BLaER1 treated with 17β-estradiol and CSF1 and Interleukin-3, amounts not matched to agents 10 nM and 100 nM (cell line): Measurements from ENCODE around the gene FBN3.

Experiments used
- H3K27ac ChIP-seq, 11 experiments: shearing (Covaris generic); formaldehyde crosslinking; 2 replicates each; pipeline ENCODE4 v1.8.1; 2022
- H3K27me3 ChIP-seq, 11 experiments: shearing (Covaris generic); formaldehyde crosslinking; 2 replicates each; pipeline ENCODE4 v1.8.1; 2022
- H3K36me3 ChIP-seq, 11 experiments: shearing (Covaris generic); formaldehyde crosslinking; 2 replicates each; pipeline ENCODE4 v1.8.1; 2022
- H3K4me1 ChIP-seq, 10 experiments: shearing (Covaris generic); formaldehyde crosslinking; 2 replicates each; pipeline ENCODE4 v1.8.1; 2022
- H3K4me2 ChIP-seq, 11 experiments: shearing (Covaris generic); formaldehyde crosslinking; 2 replicates each; pipeline ENCODE4 v1.8.1; 2022
- H3K4me3 ChIP-seq, 10 experiments: shearing (Covaris generic); formaldehyde crosslinking; 2 replicates each; pipeline ENCODE4 v1.8.1; 2022
- H3K9ac ChIP-seq, 11 experiments: shearing (Covaris generic); formaldehyde crosslinking; 2 replicates each; pipeline ENCODE4 v1.8.1; 2022
- H3K9me3 ChIP-seq, 11 experiments: shearing (Covaris generic); formaldehyde crosslinking; replicated peaks in 1 of 11; 2 replicates each; pipeline ENCODE4 v1.8.1; 2022
- H4K20me1 ChIP-seq, 11 experiments: shearing (Covaris generic); formaldehyde crosslinking; 2 replicates each; pipeline ENCODE4 v1.8.1; 2022
- Cebpa-rat ChIP-seq, 11 experiments: shearing (Covaris generic); IDR thresholded peaks; 2 replicates each; pipeline ENCODE4 v1.8.1; 2022

The FBN3 gene

DNA sequence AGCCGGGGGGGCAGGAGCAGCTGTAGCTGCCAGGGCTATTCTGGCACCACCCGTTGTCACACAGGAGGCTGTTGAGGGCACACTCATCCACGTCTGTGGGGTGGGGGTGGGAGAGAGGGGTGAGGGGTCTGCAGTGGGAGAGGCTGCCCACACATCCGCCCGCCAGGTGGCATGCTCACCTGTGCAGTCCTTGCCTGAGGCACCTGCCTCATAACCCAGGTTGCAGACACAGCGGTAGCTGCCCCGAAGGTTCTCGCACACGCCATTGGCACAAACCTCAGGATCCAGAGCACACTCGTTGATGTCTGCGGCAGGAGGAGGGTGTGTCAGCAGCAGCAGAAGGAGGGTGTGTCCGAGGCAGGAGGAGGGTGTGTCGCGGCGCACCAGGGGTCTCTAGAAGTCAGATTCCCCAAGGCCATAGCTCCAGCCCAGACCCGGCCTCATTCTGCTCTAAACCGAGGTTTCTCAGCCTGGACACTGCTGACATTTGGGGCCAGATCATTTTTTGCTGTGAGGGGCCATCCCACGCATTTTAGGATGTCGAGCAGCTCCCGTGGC, 20.3 kb downstream of the FBN3 start:
- no peaks in the 10 kb centered on the region for H3K9me3 ChIP-seq
- TF ChIP-seq Cebpa-rat (IDR thresholded peaks at IDR 0.05), result no peak
- H3K36me3 ChIP-seq, result no peaks in the 10 kb centered on the region
- no peak overlapping the region for H3K4me3 ChIP-seq
- H3K27me3 ChIP-seq, result no peaks in the 10 kb centered on the region
- no peak overlapping the region for H3K9ac ChIP-seq
- H4K20me1 ChIP-seq, result no peaks in the 10 kb centered on the region; a peak in 1 of 22 replicates
- no peak overlapping the region for H3K27ac ChIP-seq
- H3K4me2 ChIP-seq, result no peak overlapping the region
- H3K4me1 ChIP-seq, result peaks cover 0 to 14% (median 0%) of the 10 kb centered on the region in 10 experiments; a peak in 3 of 20 replicates

- Histone ChIP-seq H3K36me3 (no peaks in the 10 kb centered on the region), H3K9ac (no peak overlapping the region), H3K4me1 (peaks cover 0 to 14% (median 0%) of the 10 kb centered on the region in 10 experiments; a peak in 3 of 20 replicates), H3K4me3 (no peak overlapping the region), H3K27me3 (no peaks in the 10 kb centered on the region), H3K4me2 (no peak overlapping the region), H3K9me3 (no peaks in the 10 kb centered on the region), H4K20me1 (no peaks in the 10 kb centered on the region; a peak in 1 of 22 replicates), H3K27ac (no peak overlapping the region)
- no peak for TF ChIP-seq Cebpa-rat (IDR thresholded peaks at IDR 0.05)
Measured at GRCh38 chr19:8128551-8128950, 20.8 kb downstream of the FBN3 start.

DNA sequence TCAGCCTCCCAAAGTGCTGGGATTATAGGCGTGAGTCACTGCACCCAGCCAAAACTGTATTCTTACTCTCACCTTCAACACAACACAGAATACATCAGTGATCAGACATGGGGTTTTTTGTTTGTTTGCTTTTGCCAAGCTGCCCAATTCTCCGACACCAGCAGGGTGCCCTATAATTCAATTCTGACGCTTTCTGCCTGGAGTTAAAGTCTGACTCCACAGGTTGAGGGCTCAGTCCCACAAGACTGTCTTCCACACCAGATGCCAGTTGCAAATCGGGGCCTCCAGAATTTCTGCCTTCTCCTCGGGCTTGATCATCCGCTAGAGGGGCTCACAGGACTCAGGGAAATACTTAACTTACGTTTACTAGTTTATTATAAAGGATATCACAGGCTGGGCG, 22.1 kb downstream of the FBN3 start:
- Histone ChIP-seq H3K36me3 (no peaks in the 10 kb centered on the region), H3K4me2 (no peak overlapping the region), H3K27me3 (no peaks in the 10 kb centered on the region), H3K4me1 (peaks cover 0 to 14% (median 0%) of the 10 kb centered on the region in 10 experiments; a peak in 3 of 20 replicates), H3K9me3 (no peaks in the 10 kb centered on the region), H3K27ac (no peak overlapping the region), H3K4me3 (no peak overlapping the region), H4K20me1 (no peaks in the 10 kb centered on the region), H3K9ac (no peak overlapping the region)
- TF ChIP-seq Cebpa-rat (IDR thresholded peaks at IDR 0.05), result no peak

- no peak overlapping the region for H3K4me2 ChIP-seq
- H3K4me3 ChIP-seq, result no peak overlapping the region
- no peaks in the 10 kb centered on the region for H4K20me1 ChIP-seq
- no peaks in the 10 kb centered on the region for H3K27me3 ChIP-seq
- H3K27ac ChIP-seq, result no peak overlapping the region
- peaks cover 0 to 14% (median 0%) of the 10 kb centered on the region in 10 experiments; a peak in 3 of 20 replicates for H3K4me1 ChIP-seq
- no peaks in the 10 kb centered on the region for H3K9me3 ChIP-seq
- TF ChIP-seq Cebpa-rat (IDR thresholded peaks at IDR 0.05), result no peak
- no peaks in the 10 kb centered on the region for H3K36me3 ChIP-seq
- no peak overlapping the region for H3K9ac ChIP-seq
Measured at GRCh38 chr19:8126511-8126910, 22.9 kb downstream of the FBN3 start.

- Histone ChIP-seq H3K4me2 (peak overlapping the region in 1 of 11 experiments; percentile 20; a peak in 3 of 22 replicates), H3K4me1 (peaks cover 0 to 14% (median 0%) of the 10 kb centered on the region in 10 experiments; a peak in 3 of 20 replicates), H3K9me3 (no peaks in the 10 kb centered on the region), H3K4me3 (no peak overlapping the region), H4K20me1 (no peaks in the 10 kb centered on the region), H3K9ac (no peak overlapping the region), H3K36me3 (no peaks in the 10 kb centered on the region), H3K27ac (no peak overlapping the region), H3K27me3 (no peaks in the 10 kb centered on the region)
- TF ChIP-seq Cebpa-rat (IDR thresholded peaks at IDR 0.05), result no peak
Measured at GRCh38 chr19:8126008-8126407, 23.4 kb downstream of the FBN3 start.

- no peak overlapping the region for H3K27ac ChIP-seq
- H3K9me3 ChIP-seq, result no peaks in the 10 kb centered on the region
- TF ChIP-seq Cebpa-rat (IDR thresholded peaks at IDR 0.05), result no peak
- no peak overlapping the region for H3K4me2 ChIP-seq
- H3K27me3 ChIP-seq, result no peaks in the 10 kb centered on the region
- H4K20me1 ChIP-seq, result no peaks in the 10 kb centered on the region; a peak in 1 of 22 replicates
- no peak overlapping the region for H3K4me3 ChIP-seq
- no peak overlapping the region for H3K9ac ChIP-seq
- H3K36me3 ChIP-seq, result no peaks in the 10 kb centered on the region
- H3K4me1 ChIP-seq, result peaks cover 0 to 14% (median 0%) of the 10 kb centered on the region in 10 experiments; a peak in 3 of 20 replicates
Measured at GRCh38 chr19:8123683-8124082, 25.7 kb downstream of the FBN3 start.

DNA sequence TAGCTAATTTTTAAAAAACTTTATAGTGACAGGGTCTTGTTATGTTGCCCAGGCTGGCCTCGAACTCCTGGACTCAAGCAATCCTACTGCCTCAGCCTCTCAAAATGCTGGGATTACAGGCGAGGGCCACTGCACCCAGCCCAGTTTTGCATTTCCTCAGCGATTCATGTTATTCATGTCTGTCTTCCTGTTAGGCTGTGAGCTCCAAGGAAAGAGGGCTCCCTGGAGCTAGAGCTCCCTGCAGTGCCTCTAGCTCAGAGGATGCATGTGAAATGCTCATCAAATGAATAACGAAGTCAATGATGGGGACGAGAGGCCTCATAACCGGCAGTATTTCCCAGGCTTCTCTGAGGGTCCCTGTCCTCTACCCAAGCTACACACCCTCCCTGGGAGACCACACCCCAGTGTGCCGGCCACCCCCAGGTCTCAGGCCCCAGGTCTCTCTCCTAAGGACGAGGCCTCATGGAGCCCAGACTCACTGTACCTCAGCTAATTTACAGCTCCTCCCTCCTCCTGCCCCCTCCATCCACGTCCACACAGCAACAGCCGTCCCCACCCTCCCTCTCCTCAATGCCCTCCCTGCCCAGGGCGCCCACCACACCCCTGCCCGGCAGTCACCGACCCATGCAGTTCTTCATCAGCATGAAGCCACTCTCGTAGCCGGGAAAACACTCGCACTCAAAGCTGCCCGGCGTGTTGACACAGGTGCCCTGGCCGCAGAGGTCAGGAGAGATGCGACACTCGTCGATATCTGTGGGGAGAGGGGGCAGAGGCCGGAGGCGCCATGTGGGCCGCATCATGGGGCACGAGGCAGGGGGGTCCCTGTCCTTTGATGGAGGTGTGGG, 28.5 kb downstream of the FBN3 start:
- H3K9ac ChIP-seq, result no peak overlapping the region
- no peaks in the 10 kb centered on the region; a peak in 1 of 22 replicates for H4K20me1 ChIP-seq
- no peaks in the 10 kb centered on the region for H3K36me3 ChIP-seq
- TF ChIP-seq Cebpa-rat (IDR thresholded peaks at IDR 0.05), result no peak
- H3K27me3 ChIP-seq, result no peaks in the 10 kb centered on the region
- H3K4me2 ChIP-seq, result no peak overlapping the region
- H3K9me3 ChIP-seq, result no peaks in the 10 kb centered on the region
- no peak overlapping the region for H3K4me3 ChIP-seq
- H3K4me1 ChIP-seq, result peaks cover 0 to 10% (median 0%) of the 10 kb centered on the region in 10 experiments; a peak in 3 of 20 replicates
- H3K27ac ChIP-seq, result no peak overlapping the region

- Histone ChIP-seq H3K9me3 (no peaks in the 10 kb centered on the region), H3K9ac (no peak overlapping the region), H3K36me3 (no peaks in the 10 kb centered on the region), H3K4me1 (no peaks in the 10 kb centered on the region), H3K4me2 (no peak overlapping the region), H3K27ac (no peak overlapping the region), H3K4me3 (no peak overlapping the region), H3K27me3 (no peaks in the 10 kb centered on the region), H4K20me1 (no peaks in the 10 kb centered on the region; a peak in 1 of 22 replicates)
- no peak for TF ChIP-seq Cebpa-rat (IDR thresholded peaks at IDR 0.05)
Measured at GRCh38 chr19:8117991-8118390, 31.4 kb downstream of the FBN3 start.

DNA sequence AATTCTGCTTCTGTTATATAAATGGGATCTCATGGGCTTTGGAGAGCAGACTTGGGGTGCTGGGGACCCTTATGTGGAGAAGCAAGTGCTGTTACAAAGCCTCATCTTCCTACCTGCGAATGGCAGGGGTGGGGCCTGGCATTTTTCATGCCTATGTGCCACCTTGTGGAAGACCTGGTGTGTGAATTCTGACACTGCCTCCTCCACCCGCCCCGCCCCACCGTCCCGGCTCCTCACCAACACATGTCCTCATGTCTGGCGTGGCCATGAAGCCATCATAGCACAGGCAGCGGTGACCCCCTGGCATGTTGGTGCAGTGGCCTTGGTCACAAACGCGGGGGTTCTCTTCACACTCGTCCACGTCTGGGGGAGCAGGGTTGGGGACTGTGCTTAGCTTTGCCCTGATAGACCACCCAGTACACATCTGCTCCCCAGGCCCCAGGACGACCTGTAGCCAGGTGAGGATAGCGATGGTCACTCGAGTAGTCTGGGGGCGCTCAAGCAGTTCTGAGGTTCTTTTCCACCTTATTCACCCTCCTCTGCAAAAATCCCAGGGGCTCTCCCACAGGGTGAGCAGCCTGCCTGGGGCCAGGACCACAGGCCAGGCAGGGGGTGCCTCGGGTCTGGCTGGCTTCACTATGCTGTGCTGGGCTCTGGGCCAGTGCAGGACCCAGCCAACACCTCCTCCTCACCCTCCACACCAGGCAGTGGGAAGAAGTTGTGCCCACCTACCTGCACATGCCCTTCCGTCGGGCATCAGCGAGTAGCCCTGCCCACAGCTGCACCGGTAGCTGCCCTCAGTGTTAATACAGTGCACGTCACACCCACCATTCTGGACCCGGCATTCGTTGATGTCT, 32.7 kb downstream of the FBN3 start:
- TF ChIP-seq Cebpa-rat (IDR thresholded peaks at IDR 0.05), result no peak
- Histone ChIP-seq H3K9me3 (no peaks in the 10 kb centered on the region), H3K36me3 (no peaks in the 10 kb centered on the region)

More for the DNA sequence above, 32.7 kb downstream of the FBN3 start:
- H3K4me1 ChIP-seq, result no peaks in the 10 kb centered on the region
- no peak overlapping the region for H3K9ac ChIP-seq
- H3K4me2 ChIP-seq, result no peak overlapping the region
- no peaks in the 10 kb centered on the region; a peak in 1 of 22 replicates for H4K20me1 ChIP-seq
- H3K4me3 ChIP-seq, result no peak overlapping the region
- H3K27ac ChIP-seq, result no peak overlapping the region
- H3K27me3 ChIP-seq, result no peaks in the 10 kb centered on the region
